H1 (cell line): ENCODE data around the gene SHC1. TPM values are rescaled to one million over a fixed set of nuclear protein-coding genes. Genes with fewer than 3 reads are reported as not detected.

Source experiments
- ATF2 ChIP-seq: IDR thresholded peaks from 2 replicates; pipeline ENCODE4 v1.6.1; 2012; ENCODE audit warnings: low read length, inconsistent platforms
- ATF3 ChIP-seq: IDR thresholded peaks from 2 replicates; pipeline ENCODE4 v1.6.1; 2011; ENCODE audit warnings: low read depth, mild to moderate bottlenecking, low read length; ENCODE audit not compliant: insufficient read depth
- BACH1 ChIP-seq: IDR thresholded peaks from 2 replicates; pipeline ENCODE4 v1.6.1; 2012; ENCODE audit warnings: low read length, improper control_type of control experiment
- BCL11A ChIP-seq, 2 experiments: IDR thresholded peaks; one replicate each; pipeline ENCODE4 v1.6.1; 2011; ENCODE audit warnings: low read depth in 2 of 2, low read length in 2 of 2, mild to moderate bottlenecking in 2 of 2
- CHD1 ChIP-seq: IDR thresholded peaks from 2 replicates; pipeline ENCODE4 v1.6.1; 2012; ENCODE audit warnings: low read depth, low read length, improper control_type of control experiment
- CREB1 ChIP-seq: IDR thresholded peaks from 2 replicates; pipeline ENCODE4 v1.6.1; 2012; ENCODE audit warnings: inconsistent platforms
- E2F6 ChIP-seq: IDR thresholded peaks from 2 replicates; pipeline ENCODE4 v1.6.1; 2012; ENCODE audit warnings: inconsistent platforms
- EGR1 ChIP-seq: IDR thresholded peaks from 2 replicates; pipeline ENCODE4 v1.6.1; 2011; ENCODE audit warnings: low read depth, low read length, borderline replicate concordance
- FOSL1 ChIP-seq: IDR thresholded peaks from 2 replicates; pipeline ENCODE4 v1.6.1; 2011; ENCODE audit warnings: mild to moderate bottlenecking, low read depth, low read length, moderate library complexity; ENCODE audit not compliant: insufficient read depth
- HDAC6 ChIP-seq: IDR thresholded peaks from one replicate; pipeline ENCODE4 v1.7.1; 2012; ENCODE audit warnings: low read depth, mild to moderate bottlenecking, inconsistent platforms, low read length, moderate library complexity
- JUND ChIP-seq: IDR thresholded peaks from 2 replicates; pipeline ENCODE4 v1.6.1; 2011; ENCODE audit warnings: mild to moderate bottlenecking, improper control_type of control experiment, low read length
- KDM1A ChIP-seq: fragments of 200-600, 300-600 bp; sonication (generic); IDR thresholded peaks from 2 replicates; pipeline ENCODE4 v1.7.1; 2016; ENCODE audit warnings: mild to moderate bottlenecking, low read length, borderline replicate concordance
- NANOG ChIP-seq: IDR thresholded peaks from 2 replicates; pipeline ENCODE4 v1.6.1; 2011; ENCODE audit warnings: low read length, low read depth, mild to moderate bottlenecking, inconsistent platforms; ENCODE audit not compliant: insufficient read depth, poor library complexity, severe bottlenecking
- NRF1 ChIP-seq: IDR thresholded peaks from 2 replicates; pipeline ENCODE4 v1.6.1; 2011; ENCODE audit warnings: mild to moderate bottlenecking, low read depth, low read length, improper control_type of control experiment
- PHF8 ChIP-seq: fragments of 200-600 bp; sonication (generic); conservative IDR thresholded peaks from 2 replicates; pipeline ENCODE4 v1.7.1; 2012; ENCODE audit warnings: low read depth, mild to moderate bottlenecking, inconsistent platforms, low read length, moderate library complexity
- POU5F1 ChIP-seq: IDR thresholded peaks from 2 replicates; pipeline ENCODE4 v1.6.1; 2011; ENCODE audit warnings: low read depth, mild to moderate bottlenecking, low read length, moderate library complexity
- RAD21 ChIP-seq, 2 experiments: IDR thresholded peaks in 1 of 2; conservative IDR thresholded peaks in 1 of 2; 2 replicates each; pipeline ENCODE4 v1.6.1; 2011; ENCODE audit warnings: low read depth in 2 of 2, low read length in 2 of 2, improper control_type of control experiment in 1 of 2, inconsistent platforms in 1 of 2, mild to moderate bottlenecking in 1 of 2, moderate library complexity in 1 of 2
- SP1 ChIP-seq: IDR thresholded peaks from 2 replicates; pipeline ENCODE4 v1.6.1; 2011; ENCODE audit warnings: low read depth, low read length
- TCF12 ChIP-seq: IDR thresholded peaks from 2 replicates; pipeline ENCODE4 v1.6.1; 2011; ENCODE audit warnings: low read depth, mild to moderate bottlenecking, low read length
- TEAD4 ChIP-seq: IDR thresholded peaks from 2 replicates; pipeline ENCODE4 v1.6.1; 2012; ENCODE audit warnings: low read depth, low read length, inconsistent platforms, mixed read lengths
- ZNF274 ChIP-seq: IDR thresholded peaks from 2 replicates; pipeline ENCODE4 v1.7.0; 2012; ENCODE audit warnings: low read length, borderline replicate concordance; ENCODE audit errors: extremely low read depth
- polyA plus RNA-seq, 7 experiments: library from polyadenylated mRNA; depleted of rRNA in 3 of 7; stranded (reverse) in 5 of 7; unstranded in 2 of 7; fragments of >200 nt in 5 of 7; fragments of 200-250 nt in 2 of 7; gene quantifications; 1 replicate in 5 of 7; 2 replicates in 1 of 7; 4 replicates in 1 of 7; pipeline versions ENCODE4 v1.2.1 to v1.2.3, GENCODE V29; 2011 to 2013; ENCODE audit warnings: missing spikeins in 2 of 7, mixed read lengths in 2 of 7
- total RNA-seq: library from RNA; stranded (reverse); fragmentation: NEBNext Ultra II Directional; extraction: Animal tissue kit (Norgen Biotek cat#: 25700); gene quantifications from 2 replicates; pipeline ENCODE4 v1.2.1, GENCODE V29; 2021

Gene SHC1
- total and polyA plus RNA-seq, 2 of the 8 experiments (the other 6 are each of a cell fraction or from before 2014, with no cell fraction given), result 177 to 212 TPM

- TF ChIP-seq NANOG (no peak), ATF2 (no peak), ZNF274 (no peak), CREB1 (peak; percentile 62; the same call in 1 of the 2 replicates), PHF8 (0 out of 2 replicates have a peak, but pooled peaks have one; percentile 27), CHD1 (no peak), FOSL1 (no peak), RAD21 (IDR thresholded peaks at IDR 0.05 in 1 of 2, conservative IDR thresholded peaks at IDR 0.05 in 1 of 2; ENCODE audit: low read depth in 2 of 2, low read length in 2 of 2) (peak; percentile 0 to 42; a peak in 3 of 4 replicates), NRF1 (no peak), E2F6 (no peak), KDM1A (peak; percentile 91; the same call in 1 of the 2 replicates), POU5F1 (no peak), BACH1 (peak; percentile 78), TEAD4 (no peak), TCF12 (no peak), HDAC6 (no peak), EGR1 (peak; percentile 21), JUND (no peak), BCL11A (IDR thresholded peaks at IDR 0.05; ENCODE audit: low read depth in 2 of 2, low read length in 2 of 2) (no peak), ATF3 (no peak), SP1 (peak; percentile 66)
Measured at GRCh38 chr1:155001675-155002463, 31.3 kb upstream of the SHC1 start (continued).
